H9 (cell line): ENCODE measurements around the gene SUPT3H. TPM values are rescaled to one million over a fixed set of nuclear protein-coding genes. Genes with fewer than 3 reads are reported as not detected.

Source experiments
- DNase-seq: peaks from one replicate; pipeline ENCODE4 v3.0.0-alpha.2; 2017
- H2AFZ ChIP-seq: one replicate; pipeline ENCODE4 v1.6.1; 2013; ENCODE audit warnings: mild to moderate bottlenecking, low read length, control low read depth, moderate library complexity
- H2AK5ac ChIP-seq: 2 replicates; pipeline ENCODE4 v1.6.1; 2013; ENCODE audit warnings: low read length, control low read depth, mixed read lengths; ENCODE audit not compliant: insufficient read length
- H2BK120ac ChIP-seq: one replicate; pipeline ENCODE4 v1.6.1; 2013; ENCODE audit warnings: low read depth, mild to moderate bottlenecking, low read length, control low read depth, inconsistent platforms; ENCODE audit not compliant: poor library complexity, severe bottlenecking
- H2BK12ac ChIP-seq: 2 replicates; pipeline ENCODE4 v1.6.1; 2013; ENCODE audit warnings: low read length, control low read depth, mixed read lengths, low read depth; ENCODE audit not compliant: insufficient read length
- H2BK15ac ChIP-seq: 2 replicates; pipeline ENCODE4 v1.6.1; 2013; ENCODE audit warnings: low read depth, low read length, control low read depth
- H2BK20ac ChIP-seq: one replicate; pipeline ENCODE4 v1.6.1; 2013; ENCODE audit warnings: low read depth, mild to moderate bottlenecking, low read length, control low read depth, inconsistent platforms; ENCODE audit not compliant: poor library complexity, severe bottlenecking
- H2BK5ac ChIP-seq: 2 replicates; pipeline ENCODE4 v1.6.1; 2013; ENCODE audit warnings: low read length, control low read depth, mixed read lengths; ENCODE audit not compliant: insufficient read length
- H3K14ac ChIP-seq: 2 replicates; pipeline ENCODE4 v1.6.1; 2013; ENCODE audit warnings: low read length, control low read depth; ENCODE audit not compliant: insufficient read depth
- H3K18ac ChIP-seq: 2 replicates; pipeline ENCODE4 v1.6.1; 2013; ENCODE audit warnings: low read depth, mild to moderate bottlenecking, mixed read lengths, low read length, control low read depth; ENCODE audit not compliant: insufficient read length
- H3K23ac ChIP-seq: 2 replicates; pipeline ENCODE4 v1.6.1; 2013; ENCODE audit warnings: low read length, control low read depth, mixed read lengths, low read depth; ENCODE audit not compliant: insufficient read length
- H3K23me2 ChIP-seq: 2 replicates; pipeline ENCODE4 v1.6.1; 2013; ENCODE audit warnings: low read depth, mild to moderate bottlenecking, mixed read lengths, low read length, control low read depth; ENCODE audit not compliant: insufficient read length, poor library complexity, severe bottlenecking
- H3K27ac ChIP-seq: 2 replicates; pipeline ENCODE4 v1.5.1; 2013; ENCODE audit warnings: low read length, control low read depth, mixed read lengths, low read depth; ENCODE audit not compliant: insufficient read length
- H3K27me3 ChIP-seq: 2 replicates; pipeline ENCODE4 v1.6.1; 2013; ENCODE audit warnings: low read length, control low read depth, inconsistent platforms; ENCODE audit not compliant: insufficient read depth
- H3K4ac ChIP-seq: 2 replicates; pipeline ENCODE4 v1.6.1; 2013; ENCODE audit warnings: low read depth, mild to moderate bottlenecking, control low read depth, inconsistent platforms, low read length, moderate library complexity
- H3K4me1 ChIP-seq: 2 replicates; pipeline ENCODE4 v1.6.1; 2013; ENCODE audit warnings: low read length, control low read depth, inconsistent platforms; ENCODE audit not compliant: insufficient read depth
- H3K4me2 ChIP-seq: 2 replicates; pipeline ENCODE4 v1.6.1; 2013; ENCODE audit warnings: low read length, control low read depth, mixed read lengths; ENCODE audit not compliant: insufficient read length, insufficient read depth
- H3K56ac ChIP-seq: 2 replicates; pipeline ENCODE4 v1.6.1; 2013; ENCODE audit warnings: low read depth, mild to moderate bottlenecking, mixed read lengths, low read length, control low read depth; ENCODE audit not compliant: insufficient read length
- H3K79me1 ChIP-seq: 2 replicates; pipeline ENCODE4 v1.6.1; 2013; ENCODE audit warnings: low read depth, mild to moderate bottlenecking, moderate library complexity, low read length, control low read depth, inconsistent platforms; ENCODE audit not compliant: insufficient read depth, poor library complexity, severe bottlenecking
- H3K79me2 ChIP-seq: 2 replicates; pipeline ENCODE4 v1.6.1; 2013; ENCODE audit warnings: low read length, control low read depth, inconsistent platforms; ENCODE audit not compliant: insufficient read depth
- H3K9ac ChIP-seq: 2 replicates; pipeline ENCODE4 v1.6.1; 2013; ENCODE audit warnings: low read length, control low read depth, mixed read lengths; ENCODE audit not compliant: insufficient read length; ENCODE audit errors: extremely low read depth
- H3K9me3 ChIP-seq: one replicate; pipeline ENCODE4 v1.6.1; 2013; ENCODE audit warnings: low read depth, low read length, inconsistent platforms; ENCODE audit not compliant: control insufficient read depth
- H3T11ph ChIP-seq: one replicate; pipeline ENCODE4 v1.6.1; 2013; ENCODE audit warnings: mild to moderate bottlenecking, low read length, control low read depth, inconsistent platforms
- H4K20me1 ChIP-seq: one replicate; pipeline ENCODE4 v1.6.1; 2013; ENCODE audit not compliant: control insufficient read depth, insufficient read length, insufficient read depth
- H4K5ac ChIP-seq: 2 replicates; pipeline ENCODE4 v1.6.1; 2013; ENCODE audit warnings: low read depth, mild to moderate bottlenecking, mixed read lengths, low read length, control low read depth; ENCODE audit not compliant: insufficient read length
- H4K8ac ChIP-seq: replicated peaks from 2 replicates; pipeline ENCODE4 v1.6.1; 2013; ENCODE audit warnings: low read length, control low read depth, mixed read lengths, low read depth; ENCODE audit not compliant: insufficient read length
- H4K91ac ChIP-seq: 2 replicates; pipeline ENCODE4 v1.6.1; 2013; ENCODE audit warnings: low read depth, mild to moderate bottlenecking, moderate library complexity, mixed read lengths, low read length, control low read depth; ENCODE audit not compliant: insufficient read length
- H3K27ac Mint-ChIP-seq, 3 experiments: 2 replicates in 2 of 3; 3 replicates in 1 of 3; pipeline ENCODE4 v1.8.0; 2020 to 2021; ENCODE audit warnings: mixed read lengths in 3 of 3, mild to moderate bottlenecking in 1 of 3, moderate library complexity in 1 of 3
- H3K27me3 Mint-ChIP-seq: 2 replicates; pipeline ENCODE4 v1.8.0; 2021; ENCODE audit warnings: low read depth, mild to moderate bottlenecking, moderate library complexity, mixed read lengths
- H3K36me3 Mint-ChIP-seq, 3 experiments: 2 replicates in 2 of 3; 3 replicates in 1 of 3; pipeline ENCODE4 v1.8.0; 2020 to 2021; ENCODE audit warnings: low read depth in 3 of 3, mixed read lengths in 3 of 3; ENCODE audit not compliant: insufficient read depth in 1 of 3
- H3K4me1 Mint-ChIP-seq, 2 experiments: 2 replicates each; pipeline ENCODE4 v1.8.0; 2020; ENCODE audit warnings: mixed read lengths in 2 of 2
- H3K4me3 Mint-ChIP-seq, 2 experiments: 2 replicates in 1 of 2; 3 replicates in 1 of 2; pipeline ENCODE4 v1.8.0; 2020 to 2021; ENCODE audit warnings: mild to moderate bottlenecking in 2 of 2, mixed read lengths in 2 of 2, moderate library complexity in 1 of 2
- H3K9me3 Mint-ChIP-seq, 2 experiments: 2 replicates in 1 of 2; 3 replicates in 1 of 2; pipeline ENCODE4 v1.8.0; 2020; ENCODE audit warnings: mild to moderate bottlenecking in 2 of 2, mixed read lengths in 2 of 2, moderate library complexity in 1 of 2
- CTCF ChIP-seq: fragments of 200-600 bp; sonication (generic); conservative IDR thresholded peaks from 3 replicates; pipeline ENCODE4 v1.8.0; 2021; ENCODE audit warnings: antibody characterized with exemption, mild to moderate bottlenecking
- WGBS: extraction: QIAGEN DNeasy Blood & Tissue Kit; methylation state at CpG from one replicate; pipeline ENCODE4 v1.1.7; 2013; ENCODE audit warnings: missing lambda C conversion rate, low lambda C conversion rate, mixed read lengths; ENCODE audit not compliant: insufficient read length; ENCODE audit errors: extremely low coverage; 5-methylcytosine and 5-hydroxymethylcytosine counted together
- total RNA-seq: library from RNA; stranded (reverse); gene quantifications from 2 replicates; pipeline ENCODE4 v1.2.1, GENCODE V29; 2021

The SUPT3H gene
- total RNA-seq, 1 experiment from 2014 or later = 22.5 TPM

DNA sequence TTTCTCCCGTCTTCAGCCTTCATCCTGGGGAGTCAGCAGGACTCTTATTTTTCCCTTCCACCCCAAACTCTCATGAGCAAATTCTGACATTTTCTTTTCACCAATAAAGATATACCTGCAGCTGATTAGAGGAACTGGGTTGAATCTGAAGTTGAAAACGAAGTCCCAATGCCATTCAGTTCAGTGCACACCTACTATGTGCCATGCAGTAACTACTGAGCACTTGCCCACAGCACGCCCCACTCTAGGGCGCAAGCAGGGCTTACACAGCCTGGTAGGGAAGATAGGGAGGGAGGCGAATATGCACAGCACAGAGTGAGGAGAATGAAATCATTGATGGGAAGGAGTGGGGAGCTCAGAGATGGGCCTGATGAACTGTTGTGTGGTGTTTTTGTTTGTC, 588.7 kb downstream of the SUPT3H start:
- Histone ChIP-seq H3K4me1 (no peaks in the 10 kb centered on the region), H3K56ac (no peak overlapping the region), H2BK15ac (no peak overlapping the region), H3K18ac (no peak overlapping the region), H3K14ac (no peak overlapping the region), H2BK12ac (no peak overlapping the region), H4K91ac (no peak overlapping the region), H2BK5ac (no peak overlapping the region), H3K27me3 (no peaks in the 10 kb centered on the region), H3K79me1 (no peaks in the 10 kb centered on the region), H3K23me2 (no peaks in the 10 kb centered on the region), H2BK120ac (no peak overlapping the region), H4K8ac (no peak overlapping the region), H3K4ac (no peak overlapping the region), H3K9me3 (no peaks in the 10 kb centered on the region), H3K4me2 (no peak overlapping the region), H2BK20ac (no peak overlapping the region), H2AFZ (no peak overlapping the region), H3K27ac (no peak overlapping the region), H3K23ac (no peak overlapping the region), H2AK5ac (no peak overlapping the region), H3K9ac (no peak overlapping the region), H4K5ac (no peak overlapping the region), H3T11ph (no peak overlapping the region), H3K79me2 (no peaks in the 10 kb centered on the region), H4K20me1 (no peaks in the 10 kb centered on the region)
- DNase-seq = no peak
- no peaks in the 10 kb centered on the region; the same call in 1 of the 2 replicates for H3K27me3 Mint-ChIP-seq
- H3K36me3 Mint-ChIP-seq = peaks cover 0 to 6% (median 5%) of the 10 kb centered on the region in 3 experiments; a peak in 3 of 7 replicates
- no peaks in the 10 kb centered on the region; a peak in 1 of 5 replicates for H3K9me3 Mint-ChIP-seq
- H3K4me1 Mint-ChIP-seq = peaks cover 0 to 4% of the 10 kb centered on the region in 2 experiments; a peak in 2 of 4 replicates
- no CpG with 5 or more reads among the region's 5 CpGs for WGBS
- no peak for TF ChIP-seq CTCF
- H3K4me3 Mint-ChIP-seq = no peak overlapping the region
- H3K27ac Mint-ChIP-seq = no peak overlapping the region; a peak in 1 of 7 replicates
